ENCODE results near the gene MYEOV.

The MYEOV gene

DNA sequence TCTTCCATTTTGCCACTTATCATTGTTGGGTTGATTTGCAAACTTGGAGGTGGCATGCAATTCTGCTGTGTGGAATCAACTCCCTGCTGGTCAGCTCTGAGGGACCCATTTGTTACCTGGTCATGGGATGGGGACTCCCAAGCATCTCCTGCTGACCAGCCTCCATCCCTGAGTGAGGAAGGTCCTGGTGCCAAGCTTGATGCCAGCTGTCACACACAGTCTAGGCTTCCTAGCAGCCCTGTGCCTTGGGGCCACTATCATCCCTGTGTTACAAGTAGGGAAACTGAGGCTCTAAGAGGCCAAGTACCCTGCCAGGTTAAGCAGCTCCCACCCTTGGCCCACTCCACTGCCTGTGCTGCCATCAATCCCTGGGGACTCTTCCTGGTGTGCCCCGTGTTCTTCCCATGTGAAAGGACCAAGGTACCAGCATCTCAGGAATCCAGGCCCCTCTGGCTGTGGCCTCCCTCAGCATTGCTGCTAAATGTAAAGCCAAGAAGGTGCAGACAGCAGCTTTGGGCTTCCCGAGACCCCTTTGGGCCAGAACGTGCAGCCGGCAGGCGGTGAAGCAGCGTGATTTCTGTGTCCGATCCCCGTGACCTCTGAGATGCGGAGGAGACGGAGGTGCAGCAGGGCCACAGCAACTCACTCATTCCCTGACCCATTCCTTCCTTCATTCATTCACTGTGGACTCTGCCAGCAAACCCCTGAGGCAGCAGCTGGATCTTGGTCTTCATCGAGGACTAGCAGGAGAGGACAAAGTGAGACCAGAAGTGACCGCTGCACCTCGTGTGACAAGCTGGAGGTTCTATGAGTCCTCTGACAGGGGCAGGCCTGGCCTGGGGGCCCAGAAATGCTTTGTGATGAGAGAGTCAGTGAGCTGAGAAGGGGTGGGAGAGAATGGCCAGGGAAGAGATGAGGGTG is 49.7 kb downstream of the MYEOV start:
- DNase-seq = no peak

DNA sequence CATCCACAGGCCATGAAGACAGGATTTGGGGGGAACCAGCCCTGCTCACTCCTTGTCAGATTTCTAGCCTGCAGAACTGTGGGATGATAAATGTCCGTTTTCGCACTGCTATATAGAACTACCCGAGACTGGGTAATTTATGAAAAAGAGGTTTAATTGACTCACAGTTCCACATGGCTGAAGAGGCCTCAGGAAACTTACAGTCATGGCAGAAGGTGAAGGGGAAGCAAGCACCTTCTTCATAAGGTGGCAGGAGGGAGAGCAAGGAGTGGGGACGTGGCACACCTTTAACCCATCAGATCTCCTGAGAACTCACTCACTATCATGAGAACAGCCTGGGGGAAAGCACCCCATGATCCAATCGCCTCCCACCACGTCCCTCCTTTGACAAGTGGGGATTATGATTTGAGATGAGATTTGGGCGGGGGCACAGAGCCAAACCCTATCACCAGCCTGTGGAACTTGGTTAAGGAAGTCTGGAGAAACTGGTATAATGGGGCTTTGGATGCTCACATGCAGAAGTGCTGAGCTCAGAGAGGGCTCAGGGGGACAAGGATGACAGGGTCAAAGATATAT is 50.7 kb downstream of the MYEOV start:
- DNase-seq = no peak

Data from activated CD4-positive, alpha-beta T cell treated with anti-CD3 and anti-CD28 coated beads for 1 hour (primary cell).